Measurements from ENCODE around the gene NPBWR2.

NPBWR2 gene

GRCh38 chr20:64106981-64107735 lies at the start of gene NPBWR2:
Gene NPBWR2 (minus strand): TSS chr20:64107565. CDS start chr20:64106831, 734 bp downstream.
- no peak for DNase-seq (ENCODE audit: low spot score)

DNA sequence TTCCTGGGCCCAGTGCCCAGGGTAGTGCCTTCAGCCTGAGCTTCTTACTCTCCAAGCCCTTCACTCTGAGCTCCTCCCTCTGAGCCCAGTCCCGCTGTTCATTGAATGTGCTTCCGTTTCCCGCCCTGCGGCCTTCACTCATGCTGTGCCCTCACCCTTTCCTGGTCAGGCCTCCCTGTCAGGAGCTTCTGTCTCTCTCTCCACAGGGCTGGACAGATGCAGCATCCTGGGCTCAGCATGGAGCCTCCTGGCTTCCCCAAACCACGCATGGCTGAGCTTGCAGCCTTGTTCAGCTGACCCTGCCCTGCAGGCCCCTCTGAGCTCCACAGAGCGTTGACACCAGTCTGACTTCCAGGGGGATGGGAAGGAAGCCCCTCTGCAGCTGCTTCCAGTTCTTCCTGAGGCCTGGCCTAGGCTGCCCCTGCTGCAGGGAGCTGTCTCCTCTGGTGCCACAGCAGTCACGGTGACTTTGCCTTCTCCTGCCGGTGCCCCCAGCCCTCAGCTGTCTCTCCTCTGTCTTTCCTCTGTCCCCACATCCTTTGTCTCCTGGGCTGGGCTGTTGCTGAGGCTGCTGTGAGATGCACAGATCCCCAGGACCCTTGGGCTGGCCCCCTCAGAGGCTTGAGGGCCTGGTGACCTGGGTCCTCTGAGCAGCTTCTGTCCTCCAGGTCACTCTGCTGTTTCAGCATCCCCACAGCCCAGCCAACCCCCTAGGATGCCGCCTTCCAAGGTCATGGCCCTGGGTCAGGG lies 48.9 kb upstream of the NPBWR2 start:
- no peak for DNase-seq (ENCODE audit: low spot score)

GRCh38 chr20:64155258-64156135 lies 48.1 kb upstream of the NPBWR2 start:
- no peak for DNase-seq (ENCODE audit: low spot score)

- no peak for DNase-seq (ENCODE audit: low spot score)
Observed at GRCh38 chr20:64154590-64155257, 47.4 kb upstream of the NPBWR2 start.

GRCh38 chr20:64153861-64154589 lies 46.7 kb upstream of the NPBWR2 start:
- DNase-seq (ENCODE audit: low spot score) = no peak

GRCh38 chr20:64153410-64153809 lies 46.0 kb upstream of the NPBWR2 start:
- no peak for DNase-seq (ENCODE audit: low spot score)

DNA sequence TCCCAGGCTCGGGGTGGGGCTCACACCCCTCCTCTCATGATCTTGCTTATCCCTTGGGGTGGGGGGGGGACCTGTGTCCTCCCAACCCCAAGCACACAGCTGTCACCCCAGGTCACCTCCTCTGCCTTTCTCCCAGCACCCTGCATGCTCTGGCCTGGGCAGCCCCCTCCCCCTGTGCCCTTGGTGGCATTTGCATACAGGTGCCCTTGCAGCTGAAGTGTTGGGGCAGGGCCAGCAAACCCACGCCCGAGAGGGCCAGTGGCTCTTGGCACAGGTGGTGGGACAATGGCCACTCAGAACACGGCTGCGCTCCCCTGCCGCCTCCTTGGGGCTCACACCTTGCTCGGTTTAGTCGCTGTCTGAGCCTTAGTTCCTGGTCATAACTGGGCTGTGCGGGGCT lies 45.5 kb upstream of the NPBWR2 start:
- no peak for DNase-seq (ENCODE audit: low spot score)

- no peak for DNase-seq (ENCODE audit: low spot score)
Observed at GRCh38 chr20:64151633-64152530, 44.5 kb upstream of the NPBWR2 start.

DNA sequence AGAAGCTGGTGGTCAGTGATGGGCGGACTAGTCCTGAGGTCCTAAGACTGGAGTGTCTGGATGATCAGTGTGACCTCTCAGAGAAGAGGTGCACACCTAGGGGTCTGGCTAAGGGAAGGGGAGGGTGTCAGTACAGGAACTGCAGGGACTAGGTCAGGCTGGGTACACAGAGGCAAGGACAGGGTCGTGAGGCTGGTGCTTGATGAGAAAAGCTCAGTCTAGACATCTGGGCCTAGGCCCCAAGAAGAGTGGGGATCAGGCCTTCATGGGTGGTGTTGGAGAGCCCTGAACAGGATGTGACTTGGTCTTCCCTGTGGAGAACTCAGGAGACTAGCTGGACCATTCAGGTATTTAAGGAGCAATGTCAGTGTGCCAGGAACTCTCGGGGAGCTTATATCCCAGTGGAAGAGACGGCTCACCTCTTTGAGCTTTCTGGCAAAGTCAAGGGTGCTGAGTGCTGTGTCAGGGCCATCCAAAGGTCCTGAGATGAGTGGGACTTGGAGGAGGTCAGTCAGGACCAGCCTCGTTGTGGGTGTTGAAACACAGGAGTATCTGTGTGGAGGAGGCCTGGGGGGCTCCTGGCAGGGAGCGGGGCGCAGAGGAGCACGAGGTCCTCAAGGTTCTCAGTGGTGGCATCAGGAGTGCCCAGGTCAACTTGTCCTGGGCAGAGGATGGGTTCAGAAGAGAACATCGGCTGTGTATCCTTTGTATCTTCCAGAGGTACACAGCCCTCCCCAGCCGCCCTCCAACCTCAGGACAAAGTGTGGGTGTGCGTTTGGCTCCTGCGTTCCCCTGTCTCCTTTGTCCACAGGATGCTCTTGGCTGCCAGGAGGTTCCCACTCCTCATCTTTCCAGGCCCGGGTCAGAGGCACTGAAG lies 43.6 kb upstream of the NPBWR2 start:
- no peak for DNase-seq (ENCODE audit: low spot score)

GRCh38 chr20:64149809-64150560 lies 42.6 kb upstream of the NPBWR2 start:
- no peak for DNase-seq (ENCODE audit: low spot score)

DNA sequence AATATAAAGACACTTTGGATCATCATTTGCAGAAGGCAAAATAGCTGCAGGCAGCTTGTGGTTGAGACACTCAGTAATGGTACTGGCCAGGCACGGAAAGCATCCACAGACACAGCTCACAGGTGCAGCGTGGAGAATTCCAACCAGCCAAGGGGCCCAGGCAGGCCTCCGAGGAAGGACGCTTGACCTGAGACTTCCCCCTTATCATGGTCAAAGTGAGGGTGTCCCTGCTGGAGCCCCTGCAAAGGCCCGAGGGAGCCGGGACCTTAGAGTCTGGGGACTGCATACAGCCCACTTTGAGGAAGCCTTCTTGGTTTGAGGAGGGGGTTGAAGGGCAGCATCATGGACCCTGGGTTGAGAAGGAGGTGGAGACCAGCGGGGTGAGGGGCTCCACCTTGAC lies 41.8 kb upstream of the NPBWR2 start:
- no peak for DNase-seq (ENCODE audit: low spot score)

DNA sequence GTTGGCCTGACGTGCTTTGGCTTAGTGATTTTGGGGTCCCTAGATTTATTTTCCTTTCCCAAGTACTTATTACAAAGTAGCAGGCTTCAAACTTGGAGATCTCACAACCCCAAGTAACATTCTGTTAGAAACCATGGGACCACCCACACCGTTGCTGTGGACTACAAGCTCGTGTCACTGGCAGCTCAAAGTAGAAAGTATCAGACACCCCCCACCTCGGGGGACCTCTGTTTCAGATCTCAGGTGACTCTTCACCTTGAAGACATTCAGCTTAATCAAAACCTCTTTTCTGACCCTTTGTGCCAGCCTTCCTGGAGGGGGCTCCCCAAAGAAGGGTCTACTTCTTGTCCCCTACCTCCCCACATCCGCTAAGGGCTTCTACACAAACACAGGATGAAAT lies 41.2 kb upstream of the NPBWR2 start:
- DNase-seq (ENCODE audit: low spot score) = no peak

DNA sequence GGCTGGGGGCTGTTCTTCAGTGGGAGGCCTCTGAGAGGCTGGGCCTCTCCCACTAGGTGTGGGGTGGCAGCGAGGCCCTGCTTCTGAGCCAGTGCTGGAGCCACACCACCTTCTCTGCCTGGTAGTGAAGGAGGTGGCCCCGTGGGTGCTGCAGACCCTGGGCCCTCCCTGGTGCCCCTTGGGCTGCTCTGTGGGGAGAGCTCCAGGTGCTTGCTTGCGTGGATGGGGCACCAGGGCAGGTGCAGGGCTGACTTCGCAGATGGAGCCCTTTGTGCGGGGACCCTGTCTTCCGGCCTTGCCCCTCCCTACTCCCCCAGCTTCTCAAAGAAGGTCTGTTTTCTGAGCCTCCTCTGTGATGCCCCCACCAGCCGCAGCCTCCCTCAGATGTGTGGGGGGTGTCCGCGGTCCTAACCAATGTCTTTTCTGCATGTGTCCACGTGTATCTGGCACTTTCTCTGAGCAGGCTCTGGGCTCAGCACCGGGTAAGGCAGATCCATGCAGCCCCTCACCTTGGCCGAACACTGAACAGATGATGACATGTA lies 39.6 kb upstream of the NPBWR2 start:
- no peak for DNase-seq (ENCODE audit: low spot score)

DNA sequence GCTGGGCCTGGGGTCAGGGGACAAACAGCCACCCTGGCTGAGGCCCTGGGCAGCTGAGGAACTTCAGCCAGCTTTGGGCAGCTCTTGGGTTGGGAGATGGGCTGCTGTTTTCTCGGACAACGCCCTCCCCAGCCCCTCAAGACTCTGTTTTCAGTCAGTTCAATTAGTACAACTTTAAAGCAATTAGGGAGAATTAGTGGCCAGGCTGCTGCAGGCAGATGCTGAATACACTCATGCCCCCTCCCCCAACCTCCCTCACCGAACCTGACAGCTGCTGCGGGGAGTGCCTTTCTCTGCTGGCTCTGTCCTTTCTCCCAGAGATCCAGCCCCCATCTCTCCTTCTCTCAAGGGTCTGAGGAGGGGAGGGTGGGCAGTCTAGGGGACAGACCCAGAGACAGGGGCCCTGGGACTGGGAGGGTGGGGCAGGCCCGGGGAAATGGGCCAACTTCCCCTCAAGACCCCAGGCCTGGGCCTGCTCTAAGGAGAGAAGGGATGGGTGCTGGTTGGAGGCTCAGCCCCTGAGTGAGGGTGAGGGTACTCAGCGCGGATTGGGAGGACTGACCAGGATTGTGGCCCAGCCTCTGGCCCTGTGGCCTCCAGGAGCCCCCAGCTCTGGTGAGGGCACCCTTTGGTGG lies 39.1 kb upstream of the NPBWR2 start:
- no peak for DNase-seq (ENCODE audit: low spot score)

DNA sequence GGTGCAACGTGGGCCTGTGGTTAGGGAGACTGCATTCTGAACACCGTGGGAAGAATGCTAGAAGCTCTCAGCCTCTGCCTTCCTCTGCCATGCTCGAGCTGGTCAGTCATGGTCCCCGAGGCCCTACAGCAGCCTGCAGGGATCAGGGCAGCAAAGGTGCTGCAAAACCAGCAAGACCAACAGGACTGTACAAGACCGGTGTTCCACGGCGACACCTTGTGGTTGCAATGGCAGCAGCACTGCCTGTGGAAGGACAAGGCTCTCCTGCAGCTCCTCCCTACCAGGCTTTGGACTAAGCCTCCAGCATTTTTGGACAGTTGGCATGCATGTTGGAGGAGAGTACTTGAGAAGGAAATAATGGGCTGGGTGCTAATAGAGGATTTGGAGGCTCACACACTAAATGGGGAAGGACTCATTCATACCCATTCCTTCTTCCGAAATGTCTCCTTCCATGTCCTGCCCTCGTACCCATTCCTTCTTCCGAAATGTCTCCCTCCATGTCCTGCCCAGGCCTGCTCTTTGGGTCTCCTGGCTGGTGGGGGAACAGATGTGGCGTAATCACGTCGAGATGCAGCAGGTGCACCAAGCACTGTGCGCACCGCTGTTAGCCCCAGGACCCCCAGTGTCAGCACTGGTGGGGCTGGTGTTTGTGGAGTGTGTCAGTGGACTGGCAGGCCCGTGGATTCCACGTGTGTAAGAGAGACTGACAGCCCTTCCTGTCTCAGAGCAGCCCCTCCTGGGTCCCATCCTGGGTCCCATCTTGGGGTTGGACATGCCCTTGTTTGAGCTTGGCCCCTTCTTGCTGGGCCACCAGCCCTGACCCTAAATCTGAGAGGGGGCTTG lies 38.3 kb upstream of the NPBWR2 start:
- no peak for DNase-seq (ENCODE audit: low spot score)

DNA sequence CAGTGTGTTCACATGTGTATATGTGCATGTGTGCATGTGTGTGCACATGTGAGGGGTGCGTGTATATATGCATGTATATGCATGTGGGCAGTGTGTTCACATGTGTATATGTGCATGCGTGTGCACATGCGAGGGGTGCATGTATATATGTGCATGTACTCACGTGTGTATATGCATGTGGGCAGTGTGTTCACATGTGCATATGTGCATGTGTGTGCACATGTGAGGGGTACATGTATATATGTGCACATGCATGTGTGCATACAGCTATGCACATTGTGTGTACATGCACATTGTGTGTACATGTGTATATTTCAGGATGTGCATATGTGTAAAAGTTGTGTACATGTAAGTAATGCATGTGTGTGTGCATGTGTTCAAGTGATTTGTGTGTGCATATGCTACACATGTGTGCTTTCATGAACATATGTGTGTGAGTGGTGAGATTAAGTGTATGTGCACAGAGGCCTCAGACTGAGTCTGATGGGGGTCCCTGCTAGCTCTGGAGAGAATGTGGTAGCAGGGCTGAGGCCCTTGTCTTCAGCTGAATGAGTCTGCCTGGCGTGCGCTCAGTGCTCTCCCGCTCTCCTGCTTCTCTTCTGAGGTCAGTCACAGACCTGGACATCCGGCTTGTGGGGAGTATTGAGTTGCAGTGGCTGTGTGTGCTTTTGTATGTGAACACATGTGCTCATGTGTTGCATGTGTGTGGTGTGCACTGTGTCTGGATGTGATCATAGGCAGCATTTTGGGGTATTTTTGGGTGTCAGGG lies 37.0 kb upstream of the NPBWR2 start:
- DNase-seq (ENCODE audit: low spot score) = no peak
